Brain pericyte (primary cell): ENCODE measurements around the gene KCNQ1.

ENCODE experiments used
- DNase-seq: peaks from one replicate; pipeline ENCODE4 v3.0.0-alpha.2; 2012; ENCODE audit warnings: low read depth, low spot score

The KCNQ1 gene

DNA sequence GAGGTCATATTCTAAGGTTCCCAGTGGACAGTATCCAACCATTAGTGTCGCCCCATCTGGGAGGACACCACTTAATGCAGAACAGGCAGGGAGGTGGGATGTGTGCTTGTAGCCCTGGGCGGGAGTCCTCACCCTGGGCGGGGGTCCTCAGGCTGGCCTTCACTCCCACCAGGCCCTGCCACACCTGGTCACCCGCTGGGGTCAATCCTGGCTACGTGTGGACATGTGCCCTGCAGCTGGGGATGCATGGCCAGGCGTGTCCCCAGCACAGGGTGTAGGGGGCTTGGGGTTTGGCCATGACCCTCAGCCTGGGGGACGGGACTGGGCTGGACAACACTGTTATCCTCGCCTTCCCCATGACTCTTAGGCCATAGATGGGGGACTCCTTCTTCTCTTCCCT, 19.3 kb upstream of the KCNQ1 start:
- no peak for DNase-seq

GRCh38 chr11:2426221-2426620, 18.6 kb upstream of the KCNQ1 start:
- DNase-seq = no peak

DNA sequence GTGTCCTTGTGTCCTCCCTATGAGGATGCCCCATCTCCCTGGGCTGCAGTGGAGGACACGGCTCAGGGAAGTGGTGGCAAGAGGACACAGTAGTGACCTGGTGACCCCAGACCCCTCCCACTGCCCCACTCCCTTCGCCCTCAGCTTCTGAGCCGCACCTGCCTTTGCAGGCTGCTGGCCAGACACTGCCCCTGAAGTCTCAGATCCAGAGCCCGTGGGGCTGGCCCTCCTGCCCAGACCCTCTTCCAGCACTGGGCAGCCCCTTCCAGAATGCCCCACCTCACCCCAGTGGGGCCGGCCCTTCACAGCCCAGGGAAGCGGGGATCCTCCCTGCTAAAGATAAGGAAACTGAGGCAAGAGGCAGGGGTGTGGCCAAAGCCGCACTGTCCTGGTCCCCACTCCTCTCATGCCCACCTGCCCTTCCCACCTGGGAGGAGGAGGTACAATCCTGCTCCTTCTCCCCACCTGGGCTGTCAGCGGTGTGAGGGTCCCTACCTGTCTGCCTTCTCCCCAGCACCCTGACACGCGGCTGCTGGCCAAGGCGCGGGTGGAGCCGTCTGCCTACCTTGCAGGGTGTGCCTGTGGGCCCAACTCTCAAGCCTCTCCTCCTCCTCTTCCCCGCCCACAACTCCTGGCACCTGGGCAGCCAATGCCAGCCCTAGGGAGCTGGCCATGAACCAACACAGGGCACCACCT, 17.8 kb upstream of the KCNQ1 start:
- DNase-seq = no peak

GRCh38 chr11:2427721-2428321, 17.0 kb upstream of the KCNQ1 start:
- no peak for DNase-seq

DNA sequence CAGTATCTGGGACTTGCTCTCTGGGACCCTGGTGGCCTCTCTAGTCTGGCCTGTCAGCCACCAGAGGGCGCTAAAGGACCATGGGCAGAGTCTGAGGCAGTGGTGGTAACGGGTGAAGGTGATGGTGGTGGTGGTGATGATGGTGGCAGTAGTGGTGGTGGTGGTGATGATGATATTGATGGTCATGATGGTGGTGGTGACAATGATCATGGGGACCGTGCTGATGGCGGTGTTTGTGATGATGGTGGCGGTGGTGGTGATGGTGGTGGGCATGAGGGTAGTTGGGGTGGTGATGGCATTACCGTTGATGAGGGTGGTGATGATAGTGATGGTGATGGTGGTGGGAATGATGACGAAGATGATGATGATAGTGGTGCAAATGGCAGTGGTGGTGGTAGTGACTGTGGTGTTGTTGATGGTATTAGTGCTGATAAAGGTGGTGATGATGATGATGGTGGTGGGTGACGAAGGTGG, 16.4 kb upstream of the KCNQ1 start:
- no peak for DNase-seq

- DNase-seq = no peak
These were observed 13.4 kb upstream of the KCNQ1 start for GRCh38 chr11:2431395-2431794.

DNA sequence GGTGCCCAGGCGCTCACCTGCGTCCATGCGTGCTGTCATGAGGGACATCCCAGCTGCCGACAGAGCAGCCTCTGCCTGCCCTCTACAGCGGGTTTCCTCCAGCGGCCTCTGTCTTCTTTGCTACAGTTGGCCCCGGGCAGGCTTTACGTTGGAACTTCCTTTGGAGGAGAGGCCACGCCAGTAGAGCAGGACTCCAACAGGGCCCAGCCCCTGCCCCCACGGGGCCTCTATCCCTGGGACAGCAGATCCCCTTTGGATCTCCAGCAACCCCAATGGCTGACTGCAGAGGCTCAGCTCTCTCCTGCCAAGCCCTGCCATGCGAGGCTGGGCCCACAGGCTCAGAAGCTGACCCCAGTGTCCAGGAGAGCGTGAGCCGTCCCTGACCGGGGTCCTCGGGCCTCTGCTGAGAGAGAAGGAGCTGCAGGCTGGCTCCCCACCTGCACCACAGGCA, 12.6 kb upstream of the KCNQ1 start:
- DNase-seq = no peak

DNA sequence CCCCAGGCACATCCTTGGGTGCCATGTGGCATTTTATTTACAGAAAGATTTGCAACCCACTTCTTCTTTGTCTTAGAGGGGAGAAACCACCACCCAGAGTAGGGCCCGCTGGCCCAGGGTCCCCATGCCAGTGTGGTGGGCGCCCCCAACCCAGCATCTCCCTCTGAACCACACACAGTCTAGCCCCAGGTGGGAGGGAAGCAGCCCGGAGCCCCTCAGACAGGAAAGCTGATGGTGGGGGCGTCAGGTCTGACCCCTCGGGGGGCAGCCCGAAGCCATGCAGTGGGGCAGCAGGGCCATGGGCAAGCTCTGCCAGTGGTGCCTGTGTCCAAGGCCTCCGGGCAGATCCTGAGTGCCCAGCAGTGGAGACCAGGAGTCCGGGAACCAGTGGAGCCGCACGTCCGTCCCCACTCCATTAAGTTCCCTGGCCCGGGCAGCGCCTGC, 12.2 kb upstream of the KCNQ1 start:
- DNase-seq = no peak

- DNase-seq = no peak
These were observed 11.5 kb upstream of the KCNQ1 start for GRCh38 chr11:2433106-2433925.

DNA sequence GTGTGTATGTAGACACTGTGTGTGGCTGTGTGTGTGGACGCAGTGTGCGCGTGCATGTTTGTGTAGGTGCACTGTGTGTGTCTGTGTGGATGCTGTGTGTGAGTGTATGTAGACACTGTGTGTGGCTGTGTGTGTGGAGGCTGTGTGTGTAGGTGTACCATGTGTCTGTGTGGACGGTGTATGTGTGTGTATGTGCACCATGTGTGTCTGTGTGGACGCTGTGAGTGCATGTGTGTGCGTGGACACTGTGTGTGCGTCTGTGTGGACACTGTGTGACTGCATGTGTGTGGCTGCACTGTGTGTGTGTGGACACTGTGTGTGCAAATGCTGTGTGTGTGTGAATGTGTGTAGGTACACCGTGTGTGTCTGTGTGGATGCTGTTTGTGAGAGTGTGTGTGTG, 10.8 kb upstream of the KCNQ1 start:
- no peak for DNase-seq

- DNase-seq = no peak
These were observed 10.1 kb upstream of the KCNQ1 start for GRCh38 chr11:2434506-2435255.

- DNase-seq = no peak
These were observed 9.4 kb upstream of the KCNQ1 start for GRCh38 chr11:2435288-2436012.

DNA sequence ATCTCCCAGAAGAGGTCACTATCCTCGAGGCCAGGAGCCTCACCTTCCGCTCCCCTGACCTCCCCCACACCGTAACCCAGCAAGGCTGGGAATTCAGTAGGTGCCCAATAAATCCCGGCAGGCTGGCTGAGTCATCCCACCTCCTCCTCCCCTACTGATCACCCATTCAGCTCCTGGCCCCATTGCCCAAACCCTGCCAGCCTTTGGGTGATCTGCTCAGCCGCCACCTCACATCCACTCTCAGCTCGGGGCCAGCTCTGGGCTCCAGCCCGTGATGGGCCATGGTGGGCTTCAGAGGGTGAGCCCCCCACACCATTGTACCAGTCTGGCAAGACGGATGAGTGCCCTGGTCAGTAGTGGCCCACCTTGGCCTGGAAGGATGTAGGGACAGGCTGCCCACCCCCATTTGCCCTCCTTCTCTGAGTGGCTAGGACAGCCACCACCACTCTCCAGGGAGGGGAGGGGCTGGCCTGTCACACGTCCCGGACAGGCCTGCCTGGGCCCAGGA, 8.7 kb upstream of the KCNQ1 start:
- DNase-seq = no peak

DNA sequence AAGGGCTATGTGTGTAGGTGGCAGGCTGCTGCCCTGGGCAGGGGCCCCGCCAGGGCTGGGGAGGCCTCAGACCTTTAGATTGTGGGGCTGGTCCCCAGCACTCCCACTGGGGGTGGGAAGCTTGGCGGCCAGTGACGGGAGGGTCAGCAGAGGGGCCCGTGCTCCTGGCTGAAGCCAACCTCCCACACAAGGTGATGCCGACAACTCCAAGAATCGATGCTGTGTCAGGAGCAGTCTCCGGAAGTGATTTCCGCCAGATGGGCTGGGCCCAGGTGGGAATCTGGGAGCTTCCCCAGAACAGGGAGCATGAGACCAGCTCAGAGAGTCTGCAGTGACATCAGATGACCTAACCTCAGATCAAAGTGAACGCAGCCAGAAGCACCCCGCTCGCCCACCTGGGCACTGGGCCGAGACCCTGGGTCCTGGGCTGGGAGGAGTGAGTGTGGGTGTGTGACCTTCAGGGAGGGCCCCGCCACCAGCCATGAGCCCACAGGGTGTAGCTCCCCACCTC, 8.2 kb upstream of the KCNQ1 start:
- no peak for DNase-seq

- DNase-seq = no peak
These were observed 7.3 kb upstream of the KCNQ1 start for GRCh38 chr11:2437516-2437915.

- DNase-seq = no peak
These were observed 5.0 kb upstream of the KCNQ1 start for GRCh38 chr11:2439820-2440219.

GRCh38 chr11:2440646-2441045, 4.2 kb upstream of the KCNQ1 start:
- DNase-seq = no peak

- no peak for DNase-seq
These were observed 3.6 kb upstream of the KCNQ1 start for GRCh38 chr11:2441171-2441570.

DNA sequence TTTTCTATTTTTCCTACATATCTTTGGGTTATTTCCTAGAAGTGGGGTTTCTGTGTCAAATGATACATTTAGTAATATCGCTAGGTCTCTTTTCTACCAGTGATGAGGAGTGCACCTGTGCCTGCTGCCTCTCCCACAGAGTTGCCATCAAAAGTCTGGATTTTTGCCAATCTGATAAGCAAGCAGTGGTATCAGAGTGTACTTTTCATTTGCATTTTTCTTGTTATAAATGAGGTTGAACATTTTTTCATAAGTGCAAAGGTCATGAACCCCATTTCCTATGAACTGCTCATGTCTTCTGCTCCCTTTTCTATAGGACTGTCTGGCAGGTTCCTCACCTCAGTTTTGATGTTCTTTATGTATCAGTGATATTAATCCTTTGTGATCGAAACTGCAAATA, 2.2 kb upstream of the KCNQ1 start:
- DNase-seq = no peak

DNA sequence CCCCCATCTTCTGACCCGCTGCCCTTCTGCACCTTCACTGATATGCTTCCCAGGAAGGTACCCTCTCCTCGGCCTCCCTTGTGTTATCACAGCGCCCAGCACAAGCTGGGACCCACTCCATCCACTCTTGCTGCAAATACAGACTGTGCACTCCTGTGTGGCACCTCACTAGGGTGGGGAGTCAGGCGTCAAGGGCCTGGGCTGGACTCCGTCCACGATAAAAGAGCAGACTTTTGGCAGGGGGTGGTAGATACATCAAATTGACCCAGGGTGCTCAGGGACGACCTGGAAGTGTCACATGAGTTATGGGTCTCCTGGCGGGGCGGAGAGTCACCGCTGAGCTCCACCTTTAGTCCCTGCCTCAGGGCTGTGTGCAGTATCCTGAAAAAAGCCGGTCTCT, 1.4 kb upstream of the KCNQ1 start:
- DNase-seq = no peak
